Measurements from ENCODE around the gene DRC3. TPM values are rescaled to one million over a fixed set of nuclear protein-coding genes. Genes with fewer than 3 reads are reported as not detected.

DRC3 gene
- total and polyA plus RNA-seq, 2 donors (not counting 3 experiments of a cell fraction or from before 2014, with no cell fraction given), result 1.6 to 2.9 TPM

DNA sequence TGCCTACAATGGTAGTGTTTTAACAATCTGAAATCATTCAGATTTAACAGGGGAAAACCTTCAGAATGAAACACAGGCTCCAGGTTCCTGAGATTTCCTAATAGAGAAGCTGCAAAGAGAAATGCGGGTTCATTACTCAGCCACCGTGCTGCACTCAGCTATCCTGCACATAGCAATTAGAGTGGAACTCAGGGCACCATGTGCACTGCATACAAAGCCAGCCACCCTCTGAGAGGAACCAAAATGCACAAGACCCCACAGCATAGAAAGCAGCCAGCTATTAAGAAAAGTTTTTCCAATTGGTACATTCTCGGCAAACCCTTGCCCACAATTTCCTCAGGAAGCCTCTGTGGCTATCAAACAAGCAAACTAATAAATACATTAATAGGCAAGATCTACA lies 37.9 kb upstream of the DRC3 start:
- Histone ChIP-seq H3K36me3 (ENCODE audit: control insufficient read depth in 2 of 2, extremely low read depth in 1 of 2, insufficient read depth in 2 of 2, low read length in 2 of 2) (no peaks in the 10 kb centered on the region), H3K4me3 (replicated peaks in 1 of 3; ENCODE audit: insufficient read depth in 1 of 3, low read depth in 1 of 3, low read length in 3 of 3) (no peak overlapping the region), H3K9me3 (replicated peaks; ENCODE audit: control insufficient read depth, insufficient read depth, low read length) (no peaks in the 10 kb centered on the region), H3K4me1 (ENCODE audit: control insufficient read depth, extremely low read depth, insufficient read depth, low read length) (no peaks in the 10 kb centered on the region), H4K20me1 (replicated peaks; ENCODE audit: control insufficient read depth, extremely low read depth, insufficient read depth, low read length) (no peaks in the 10 kb centered on the region), H3K27me3 (ENCODE audit: control insufficient read depth in 2 of 2, insufficient read depth in 2 of 2, low read length in 2 of 2) (no peaks in the 10 kb centered on the region), H3K9ac (replicated peaks; ENCODE audit: extremely low read depth, insufficient read depth, low read length) (no peak overlapping the region), H3K79me2 (ENCODE audit: control insufficient read depth, insufficient read depth, low read length) (peaks cover 2% of the 10 kb centered on the region), H2AFZ (ENCODE audit: low read depth, low read length) (no peak overlapping the region), H3K27ac (ENCODE audit: insufficient read depth, low read depth, low read length) (no peak overlapping the region), H3K9me1 (replicated peaks; ENCODE audit: control insufficient read depth, extremely low read depth, insufficient read depth, low read length) (no peaks in the 10 kb centered on the region), H3K4me2 (ENCODE audit: insufficient read depth, low read length) (no peak overlapping the region)
- CTCF ChIA-PET, result interaction anchor here (0.7 to 2.1 kb wide), 7 partner anchors 9 to 61 kb away, joined by 3 to 9 read pairs (median 3); partner anchors contain the start of genes DRC3 and TOM1L2
- FAIRE-seq, result no peak
- dilution Hi-C loops (cut with MboI; ENCODE audit: extremely low pct_ligation_motif_present, low sequenced_read_pairs) (no loop called here), intact Hi-C loops (cut with micrococcal nuclease) (no loop called here)
- TF ChIP-seq JUN (IDR thresholded peaks at IDR 0.05; ENCODE audit: borderline replicate concordance, insufficient read depth, insufficient read length, low read depth) (no peak), POLR2A (IDR thresholded peaks at IDR 0.05; ENCODE audit: low read depth, low read length) (no peak), FOS (IDR thresholded peaks at IDR 0.05; ENCODE audit: borderline replicate concordance, insufficient read depth, low read length) (no peak), MYC (IDR thresholded peaks at IDR 0.05; ENCODE audit: low read depth, low read length) (no peak), EZH2 (IDR thresholded peaks at IDR 0.05; ENCODE audit: borderline replicate concordance, low read depth, low read length, severe bottlenecking) (no peak), GATA2 (IDR thresholded peaks at IDR 0.05; ENCODE audit: insufficient read depth, insufficient read length, low read depth, low read length) (no peak)
- TF ChIP-seq, protein P1, sequence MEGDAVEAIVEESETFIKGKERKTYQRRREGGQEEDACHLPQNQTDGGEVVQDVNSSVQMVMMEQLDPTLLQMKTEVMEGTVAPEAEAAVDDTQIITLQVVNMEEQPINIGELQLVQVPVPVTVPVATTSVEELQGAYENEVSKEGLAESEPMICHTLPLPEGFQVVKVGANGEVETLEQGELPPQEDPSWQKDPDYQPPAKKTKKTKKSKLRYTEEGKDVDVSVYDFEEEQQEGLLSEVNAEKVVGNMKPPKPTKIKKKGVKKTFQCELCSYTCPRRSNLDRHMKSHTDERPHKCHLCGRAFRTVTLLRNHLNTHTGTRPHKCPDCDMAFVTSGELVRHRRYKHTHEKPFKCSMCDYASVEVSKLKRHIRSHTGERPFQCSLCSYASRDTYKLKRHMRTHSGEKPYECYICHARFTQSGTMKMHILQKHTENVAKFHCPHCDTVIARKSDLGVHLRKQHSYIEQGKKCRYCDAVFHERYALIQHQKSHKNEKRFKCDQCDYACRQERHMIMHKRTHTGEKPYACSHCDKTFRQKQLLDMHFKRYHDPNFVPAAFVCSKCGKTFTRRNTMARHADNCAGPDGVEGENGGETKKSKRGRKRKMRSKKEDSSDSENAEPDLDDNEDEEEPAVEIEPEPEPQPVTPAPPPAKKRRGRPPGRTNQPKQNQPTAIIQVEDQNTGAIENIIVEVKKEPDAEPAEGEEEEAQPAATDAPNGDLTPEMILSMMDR (IDR thresholded peaks at IDR 0.05; ENCODE audit: extremely low read depth in 1 of 2, insufficient read depth in 1 of 2, low read depth in 1 of 2, low read length in 2 of 2), result no peak
- TF ChIP-seq, protein P2, sequence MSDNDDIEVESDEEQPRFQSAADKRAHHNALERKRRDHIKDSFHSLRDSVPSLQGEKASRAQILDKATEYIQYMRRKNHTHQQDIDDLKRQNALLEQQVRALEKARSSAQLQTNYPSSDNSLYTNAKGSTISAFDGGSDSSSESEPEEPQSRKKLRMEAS (IDR thresholded peaks at IDR 0.05; ENCODE audit: insufficient read depth, insufficient read length), result no peak
- BruUV-seq (replicated peaks), result no TSS peak
- no peak for DNase-seq (ENCODE audit: low read depth, low spot score)
- POLR2A ChIA-PET, result no interaction called here
